SK-N-SH treated with all-trans-retinoic acid at 6 μM for 48 hours (cell line): ENCODE data around the gene TARS2.

ENCODE experiments used
- ARNTL ChIP-seq: fragments of 450-650 bp; formaldehyde crosslinking; IDR thresholded peaks from 2 replicates; pipeline ENCODE4 v1.5.0; 2020; ENCODE audit warnings: low read depth, mild to moderate bottlenecking, moderate library complexity, borderline replicate concordance
- BACH2 ChIP-seq: fragments of 250-450 bp; sonication (Bioruptor Pico); IDR thresholded peaks from 2 replicates; pipeline ENCODE4 v1.9.0; 2021; ENCODE audit warnings: mild to moderate bottlenecking, borderline replicate concordance
- CSDC2 ChIP-seq: fragments of 250-450 bp; sonication (Bioruptor Pico); IDR thresholded peaks from 2 replicates; pipeline ENCODE4 v1.5.0; 2020; ENCODE audit warnings: mild to moderate bottlenecking, moderate library complexity
- ESRRG ChIP-seq: fragments of 250-450 bp; sonication (Bioruptor Pico); IDR thresholded peaks from 2 replicates; pipeline ENCODE4 v1.6.1; 2021; ENCODE audit warnings: mild to moderate bottlenecking
- ISL1 ChIP-seq: fragments of 250-450 bp; sonication (Bioruptor Pico); IDR thresholded peaks from 2 replicates; pipeline ENCODE4 v2.1.2; 2022; ENCODE audit warnings: mild to moderate bottlenecking, moderate library complexity
- OSR1 ChIP-seq: fragments of 250-450 bp; sonication (Bioruptor Pico); IDR thresholded peaks from 2 replicates; pipeline ENCODE4 v1.8.0; 2022; ENCODE audit warnings: moderate library complexity, mild to moderate bottlenecking, inconsistent platforms
- PATZ1 ChIP-seq: fragments of 250-450 bp; sonication (Bioruptor Pico); IDR thresholded peaks from 2 replicates; pipeline ENCODE4 v1.8.0; 2020; ENCODE audit warnings: mild to moderate bottlenecking, moderate library complexity, borderline replicate concordance
- RARB ChIP-seq: fragments of 250-450 bp; sonication (Bioruptor Pico); IDR thresholded peaks from 2 replicates; pipeline ENCODE4 v1.8.0; 2021; ENCODE audit warnings: mild to moderate bottlenecking, moderate library complexity
- SNAI2 ChIP-seq: fragments of 250-450 bp; sonication (Bioruptor Pico); IDR thresholded peaks from 2 replicates; pipeline ENCODE4 v1.5.0; 2020; ENCODE audit warnings: mild to moderate bottlenecking, moderate library complexity
- TOX ChIP-seq: fragments of 250-450 bp; sonication (Bioruptor Pico); IDR thresholded peaks from 2 replicates; pipeline ENCODE4 v1.8.0; 2021; ENCODE audit warnings: mild to moderate bottlenecking, moderate library complexity, borderline replicate concordance
- ZNF565 ChIP-seq: fragments of 450-650 bp; formaldehyde crosslinking; conservative IDR thresholded peaks from 2 replicates; pipeline ENCODE4 v1.5.0; 2020; ENCODE audit warnings: low read depth, mild to moderate bottlenecking, moderate library complexity
- ZNF70 ChIP-seq: fragments of 450-650 bp; formaldehyde crosslinking; IDR thresholded peaks from 2 replicates; pipeline ENCODE4 v1.5.0; 2020; ENCODE audit warnings: mild to moderate bottlenecking, moderate library complexity
- ZNF8 ChIP-seq: fragments of 450-650 bp; formaldehyde crosslinking; IDR thresholded peaks from 2 replicates; pipeline ENCODE4 v1.5.0; 2020; ENCODE audit warnings: mild to moderate bottlenecking, moderate library complexity

GRCh38 chr1:150557065-150557600 is 69.9 kb downstream of the TARS2 start:
- no peak for TF ChIP-seq RARB (CRISPR knock-in tag)
- TF ChIP-seq CSDC2 (CRISPR knock-in tag), result no peak
- no peak for TF ChIP-seq ISL1 (CRISPR knock-in tag)
- TF ChIP-seq ARNTL, result no peak
- TF ChIP-seq ESRRG (CRISPR knock-in tag), result no peak
- TF ChIP-seq ZNF70 (CRISPR knock-in tag), result no peak
- no peak for TF ChIP-seq ZNF8 (CRISPR knock-in tag)
- TF ChIP-seq BACH2 (CRISPR knock-in tag), result no peak
- TF ChIP-seq PATZ1 (CRISPR knock-in tag), result no peak
- no peak for TF ChIP-seq SNAI2 (CRISPR knock-in tag)
- no peak for TF ChIP-seq TOX
- TF ChIP-seq ZNF565 (CRISPR knock-in tag), result no peak
- TF ChIP-seq OSR1 (CRISPR knock-in tag), result no peak
